ENCODE data around the gene CPNE1.
"Not testable (repeated sequence)": the region's sequence is repeated elsewhere in the genome, so short reads cannot be mapped to it uniquely, and the experiment has no call there.

CPNE1 gene

DNA sequence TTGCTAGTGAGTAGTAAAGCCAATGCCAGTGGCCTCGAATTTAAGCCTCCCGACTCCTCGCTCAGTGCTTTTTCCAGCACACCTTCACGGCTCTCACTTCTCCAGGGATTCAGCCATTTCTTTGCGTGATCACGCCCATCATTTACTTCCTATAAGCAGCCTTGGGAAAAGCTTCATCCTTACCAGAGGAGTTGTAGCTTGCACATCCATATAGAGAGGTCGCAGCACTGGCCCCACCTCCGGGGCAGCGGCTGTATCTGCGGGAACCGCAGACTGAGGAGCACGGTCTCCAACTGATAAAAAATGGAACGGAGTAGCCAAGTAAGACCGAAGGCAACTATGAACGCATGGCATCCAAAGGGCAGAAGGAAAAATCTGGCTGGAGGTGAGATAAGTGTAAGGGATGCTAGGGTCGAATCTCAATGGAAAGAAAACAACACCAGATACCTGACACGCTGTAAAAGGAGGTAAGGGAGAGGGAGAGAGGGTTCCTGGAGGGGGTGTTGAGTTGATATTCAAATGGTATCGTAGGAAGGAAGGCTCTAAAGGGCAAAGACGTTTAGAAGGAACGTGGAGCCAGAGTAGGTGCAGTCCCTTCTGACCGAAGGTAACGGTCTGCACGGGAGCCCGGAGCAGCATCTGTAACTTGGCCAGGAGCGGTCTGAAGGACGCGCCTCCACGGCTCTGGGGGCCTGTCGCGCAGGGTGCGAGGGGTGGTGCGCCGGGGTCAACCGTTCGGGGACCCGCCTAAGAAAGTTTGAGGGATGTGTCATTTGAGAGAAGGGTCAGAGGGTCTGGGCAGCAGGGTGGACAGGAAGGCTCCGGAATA, 33.8 kb upstream of the CPNE1 start:
- no peak for DNase-seq (ENCODE audit: low read depth)

DNA sequence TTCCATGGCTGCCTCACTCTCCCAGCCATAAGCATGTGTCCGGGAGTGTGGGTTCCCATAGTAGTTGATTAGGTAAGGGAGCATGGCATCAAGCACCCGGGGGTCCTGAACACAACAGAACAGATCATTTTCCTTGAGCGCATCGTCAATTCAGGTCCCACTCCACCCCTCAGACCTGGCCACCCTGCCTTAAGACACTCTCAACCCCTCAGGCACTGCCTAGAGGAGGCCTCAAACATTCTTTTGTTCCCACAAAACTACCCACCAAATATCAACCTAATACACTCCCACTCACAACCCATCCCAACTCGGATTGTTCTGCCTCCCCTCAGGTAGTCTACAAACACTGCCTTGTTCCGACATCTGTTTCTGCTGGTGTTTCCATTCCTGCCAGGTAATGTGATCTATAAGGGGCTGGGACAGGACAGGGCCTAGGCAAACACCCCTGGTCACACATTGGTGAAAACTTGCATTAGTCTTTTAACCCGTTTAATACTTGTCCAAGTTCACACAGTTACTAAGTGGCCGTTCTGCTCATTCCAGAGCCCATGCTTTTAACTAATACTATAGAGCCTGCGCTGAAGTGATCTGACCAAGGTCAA, 33.1 kb upstream of the CPNE1 start:
- no peak for DNase-seq (ENCODE audit: low read depth)

DNA sequence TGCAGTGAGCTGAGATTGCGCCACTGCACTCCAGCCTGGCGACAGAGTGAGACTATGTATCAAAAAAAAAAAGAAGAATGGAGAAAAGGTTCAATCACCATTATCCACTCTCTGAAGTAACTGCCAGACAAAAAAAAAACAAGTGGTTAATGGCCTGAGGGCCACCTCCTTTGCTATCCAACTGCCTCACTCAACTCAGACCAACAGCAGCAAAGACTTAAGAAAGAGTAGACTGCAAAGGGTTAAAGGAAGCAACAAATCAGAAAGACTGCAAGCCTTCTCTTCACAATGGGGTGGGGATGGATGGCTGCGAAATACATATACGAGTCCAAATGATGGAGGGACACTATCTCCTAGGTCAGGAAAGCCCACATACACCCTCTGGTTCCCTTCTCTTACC, 31.3 kb upstream of the CPNE1 start:
- no peak for DNase-seq (ENCODE audit: low read depth)

DNA sequence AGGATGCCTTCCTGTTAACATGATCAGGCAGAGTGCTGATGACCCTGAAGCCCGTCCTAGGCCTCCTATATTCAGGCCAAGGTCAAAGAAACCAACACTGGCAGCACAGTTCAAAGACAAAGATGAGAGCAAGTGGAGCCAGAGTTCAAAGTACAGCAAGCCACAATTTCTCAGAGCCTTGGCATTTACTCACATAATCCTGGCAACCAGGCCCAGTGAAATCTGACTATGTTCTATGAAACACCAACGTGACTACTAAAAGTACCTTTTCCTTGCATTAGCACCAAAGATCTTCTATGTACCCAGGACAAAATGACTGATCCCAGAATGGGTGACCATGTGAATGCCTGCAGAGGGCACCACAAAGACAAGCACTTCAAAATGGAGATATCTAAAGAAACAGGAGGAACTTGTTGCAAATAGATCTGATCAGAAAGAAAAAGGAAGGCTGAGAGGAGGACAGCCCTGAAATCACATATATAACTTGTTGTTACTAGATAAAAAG, 30.6 kb upstream of the CPNE1 start:
- no peak for DNase-seq (ENCODE audit: low read depth)

DNA sequence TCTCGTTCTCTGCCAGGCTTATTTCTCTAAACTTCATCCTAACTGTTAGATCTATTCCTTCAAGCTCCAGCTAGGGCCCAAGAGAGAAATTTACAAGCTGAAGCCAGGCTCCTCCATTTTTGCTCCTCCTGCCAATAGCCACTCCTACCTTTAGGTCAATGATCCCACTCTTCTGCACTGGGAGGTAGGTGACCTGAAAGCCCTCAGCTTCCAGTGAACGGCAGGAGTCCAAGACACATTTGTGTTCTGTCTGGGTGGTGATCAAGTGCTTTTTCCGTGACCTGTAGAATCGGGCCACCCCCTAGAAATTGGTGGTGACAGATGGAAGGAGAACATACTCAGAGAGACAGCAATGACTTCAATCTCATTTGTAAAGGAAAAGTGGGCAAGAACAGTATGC, 25.6 kb upstream of the CPNE1 start:
- no peak for DNase-seq (ENCODE audit: low read depth)

DNA sequence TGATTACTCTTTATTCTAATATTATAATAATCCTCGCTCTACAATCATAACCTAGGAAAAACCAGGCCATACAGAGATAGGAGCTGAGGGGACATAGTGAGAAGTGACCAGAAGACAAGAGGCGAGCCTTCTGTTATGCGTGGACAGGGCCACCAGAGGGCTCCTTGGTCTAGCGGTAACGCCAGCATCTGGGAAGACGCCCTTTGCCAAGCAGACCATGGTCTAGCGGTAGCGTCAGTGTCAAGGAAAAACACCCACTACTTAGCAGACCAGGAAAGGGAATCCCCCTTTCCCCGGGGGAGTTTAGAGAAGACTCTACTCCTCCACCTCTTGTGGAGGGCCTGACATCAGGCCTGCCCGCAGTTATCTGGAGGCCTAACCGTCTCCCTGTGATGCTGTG, 22.2 kb upstream of the CPNE1 start:
- DNase-seq (ENCODE audit: low read depth) = not testable (repeated sequence)

DNA sequence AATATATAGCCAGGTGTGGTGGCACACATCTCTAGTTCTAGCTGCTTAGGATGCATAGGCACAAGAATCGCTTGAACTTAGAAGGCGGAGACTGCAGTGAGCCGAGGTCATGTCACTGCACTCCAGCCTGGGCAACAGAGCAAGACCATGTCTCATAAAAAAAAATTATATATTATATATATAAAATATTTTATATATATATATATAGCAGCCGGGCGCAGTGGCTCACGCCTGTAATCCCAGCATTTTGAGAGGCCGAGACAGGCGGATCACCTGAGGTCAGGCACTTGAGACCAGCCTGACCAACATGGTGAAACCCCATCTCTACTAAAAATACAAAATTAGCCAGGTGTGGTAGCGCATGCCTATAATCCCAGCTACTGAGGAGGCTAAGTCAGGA, 20.7 kb upstream of the CPNE1 start:
- DNase-seq (ENCODE audit: low read depth) = not testable (repeated sequence)

DNA sequence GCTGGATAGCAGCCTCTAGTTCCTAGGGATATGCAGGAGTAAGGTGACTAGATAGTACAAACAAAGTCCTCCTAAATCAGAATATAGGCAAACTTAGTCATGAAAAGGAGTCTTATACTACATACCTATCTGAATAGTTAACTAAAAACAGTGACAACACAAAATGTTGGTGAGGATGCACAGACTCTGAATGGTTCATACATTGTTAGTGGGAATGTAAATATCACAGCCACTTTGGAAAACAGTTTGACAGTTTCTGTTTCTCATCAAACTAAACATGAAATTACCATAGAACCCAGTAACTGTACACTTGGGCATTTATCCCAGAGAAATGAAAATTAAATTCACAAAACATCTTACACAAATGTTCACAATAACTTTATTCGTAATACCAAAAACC, 17.3 kb upstream of the CPNE1 start:
- DNase-seq (ENCODE audit: low read depth) = no peak

DNA sequence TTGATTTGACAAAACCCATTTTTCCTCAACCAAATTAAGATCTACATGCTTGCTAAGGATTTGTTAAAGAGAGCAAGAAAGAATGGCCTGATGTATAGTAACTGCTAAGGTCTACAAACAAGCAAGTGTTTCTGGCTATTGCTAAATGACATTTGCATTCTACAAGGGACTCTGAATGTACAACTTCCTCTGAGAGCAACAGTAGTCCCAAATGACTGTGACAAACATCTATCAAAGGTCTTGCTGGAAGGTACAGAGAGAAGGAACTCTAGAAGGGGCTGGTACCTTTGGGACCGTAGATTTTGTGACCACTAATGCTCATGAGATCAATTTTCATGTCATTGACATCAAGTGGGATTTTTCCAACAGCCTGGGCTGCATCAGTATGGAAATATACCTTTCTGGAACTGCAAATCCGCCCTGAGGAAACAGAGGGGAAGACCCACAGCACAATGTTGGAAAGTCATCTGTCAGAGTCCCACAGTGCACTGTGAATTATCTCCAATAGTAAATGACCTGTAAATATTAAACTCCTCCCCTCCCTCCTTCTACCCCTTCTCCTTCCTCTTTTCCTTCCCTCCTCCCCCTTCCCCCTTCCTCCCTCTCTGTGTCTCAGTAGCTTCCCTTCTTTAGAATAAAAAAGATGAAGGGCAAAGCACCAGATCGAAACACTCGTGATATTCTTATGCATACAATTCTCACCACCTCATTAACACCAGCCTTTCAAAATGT, 15.9 kb upstream of the CPNE1 start:
- DNase-seq (ENCODE audit: low read depth) = no peak

DNA sequence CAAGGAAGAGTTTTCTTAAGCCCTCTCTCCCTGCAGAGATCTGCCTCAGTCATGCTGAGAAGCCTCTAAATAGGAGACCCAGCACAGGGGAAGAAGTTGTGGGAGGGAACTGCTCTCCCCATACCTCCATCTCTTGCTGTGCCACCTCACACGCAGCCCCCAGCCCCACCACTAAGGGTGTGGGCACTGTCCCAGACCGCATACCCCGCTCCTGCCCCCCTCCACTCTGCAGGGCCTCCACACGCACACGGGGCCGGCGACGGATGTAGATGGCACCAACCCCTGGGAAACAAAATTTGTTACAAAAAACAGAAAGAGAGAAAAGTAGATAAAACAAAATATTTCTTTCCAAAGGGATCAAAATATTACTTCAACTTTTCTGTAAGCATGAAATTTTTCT, 10.2 kb upstream of the CPNE1 start:
- DNase-seq (ENCODE audit: low read depth) = no peak

DNA sequence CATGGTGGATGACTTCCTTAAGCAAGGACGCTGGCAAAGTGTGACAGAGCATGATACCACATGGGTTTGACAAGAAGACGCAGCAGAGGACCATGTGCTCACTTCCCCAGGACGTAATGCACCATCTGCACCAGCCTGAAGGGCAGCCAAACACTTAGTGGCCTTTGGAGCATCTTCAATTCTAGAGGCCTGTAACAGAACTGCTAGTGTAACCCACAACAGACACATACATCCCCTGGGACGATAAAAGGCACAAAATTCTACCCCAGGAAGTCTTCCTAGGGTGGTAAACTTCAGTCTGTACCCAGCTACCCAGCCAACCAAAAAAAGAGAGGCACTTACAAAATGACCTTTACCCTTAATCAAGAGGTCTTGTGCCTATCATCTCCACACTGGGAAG, 9.2 kb upstream of the CPNE1 start:
- DNase-seq (ENCODE audit: low read depth) = no peak

DNA sequence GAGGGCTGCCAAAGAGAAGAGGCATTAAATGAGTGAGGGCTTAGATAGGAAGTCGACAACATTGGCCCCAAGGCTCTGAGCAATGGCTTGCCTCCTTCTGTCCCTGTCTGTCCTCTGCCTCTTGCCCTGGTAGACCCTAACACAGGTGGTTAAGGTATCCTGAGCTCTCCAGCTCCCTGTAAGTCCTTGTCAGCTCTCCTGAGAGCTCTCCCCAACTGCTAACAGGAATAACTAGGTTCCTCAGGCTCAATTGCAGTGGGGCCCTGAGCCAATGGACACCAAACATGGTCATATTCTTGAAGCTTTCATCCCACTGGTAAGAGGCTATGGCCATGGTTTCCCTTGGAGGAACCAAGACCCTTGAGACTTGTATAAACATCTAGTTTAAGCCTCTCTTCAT, 5.0 kb upstream of the CPNE1 start:
- no peak for DNase-seq (ENCODE audit: low read depth)

DNA sequence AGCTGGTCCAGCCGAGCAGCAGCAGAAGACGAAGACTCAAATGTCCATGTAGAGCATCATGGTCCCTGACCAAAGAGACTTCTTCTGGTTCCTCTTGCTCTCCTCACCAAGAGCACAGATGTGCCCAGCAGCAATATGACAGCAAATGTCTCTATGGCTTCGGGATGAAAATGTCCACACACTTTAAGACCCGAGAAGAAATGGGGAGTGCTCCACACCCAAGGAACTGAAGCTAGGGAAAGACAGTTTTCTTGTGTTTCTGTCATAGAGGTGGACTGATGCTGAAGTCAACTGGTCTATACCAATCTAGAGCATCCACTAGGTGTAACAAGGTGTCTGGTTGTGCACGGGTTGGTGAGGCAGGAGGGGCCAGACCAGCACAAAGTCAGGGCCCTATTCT, 4.5 kb upstream of the CPNE1 start:
- DNase-seq (ENCODE audit: low read depth) = no peak

DNA sequence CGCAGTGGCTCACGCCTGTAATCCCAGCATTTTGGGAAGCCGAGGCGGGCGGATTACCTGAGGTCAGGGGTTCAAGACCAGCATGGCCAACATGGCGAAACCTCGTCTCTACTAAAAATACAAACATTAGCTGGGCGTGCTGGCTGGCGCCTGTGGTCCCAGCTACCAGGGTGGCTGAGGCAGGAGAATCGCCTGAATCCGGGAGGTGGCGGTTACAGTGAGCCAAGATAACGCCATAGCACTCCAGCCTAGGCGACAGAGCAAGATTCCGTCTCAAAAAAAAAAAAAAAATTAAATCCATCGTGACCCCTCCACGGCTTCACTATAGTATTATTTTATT, 1.2 kb upstream of the CPNE1 start:
- DNase-seq (ENCODE audit: low read depth) = no peak

DNA sequence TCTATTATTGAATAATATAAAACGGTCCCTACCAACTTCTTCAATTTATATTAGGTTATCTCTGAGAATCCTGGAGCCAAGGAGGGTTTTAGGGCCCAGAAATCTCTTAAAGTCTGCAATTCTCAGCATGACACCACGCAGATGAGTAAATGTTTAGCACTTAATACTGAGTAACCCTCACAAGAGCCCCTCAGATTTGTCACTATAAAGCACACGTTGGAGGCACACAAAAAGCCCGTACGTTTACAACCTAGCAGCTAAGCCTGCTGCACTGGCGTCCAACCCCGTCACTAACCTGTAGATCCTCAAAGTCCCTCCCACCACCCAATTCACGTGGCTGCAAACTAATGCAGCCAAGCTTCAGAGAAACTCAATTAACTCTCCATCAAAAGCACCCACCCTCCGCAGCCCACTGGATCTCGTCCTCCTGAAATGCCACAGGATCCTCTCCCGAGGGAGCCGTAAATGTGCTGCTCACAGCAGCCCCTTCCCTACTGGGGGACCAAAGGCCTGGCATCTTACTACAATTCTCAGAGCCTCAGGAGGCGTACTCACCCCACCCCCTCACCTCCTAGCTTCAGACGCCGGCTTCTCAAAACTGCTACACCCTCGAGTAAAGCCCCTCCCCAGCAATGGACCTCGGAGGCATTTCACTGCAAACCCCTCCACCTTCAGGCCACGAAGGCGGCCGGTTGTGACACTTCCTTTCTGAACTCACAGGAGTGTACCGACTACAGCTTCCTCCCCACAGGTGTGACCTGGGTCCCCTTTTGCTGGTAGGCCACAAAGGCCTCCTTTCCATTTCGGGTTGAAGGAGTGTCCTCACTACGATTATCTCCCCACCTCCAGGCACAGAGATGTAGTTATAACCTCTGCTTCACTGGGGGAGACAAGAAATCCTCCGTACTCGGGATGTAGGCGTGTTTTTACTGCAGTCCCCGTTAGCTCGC, 909 bp downstream of the CPNE1 start:
- peak; percentile 43 for DNase-seq (ENCODE audit: low read depth)

DNA sequence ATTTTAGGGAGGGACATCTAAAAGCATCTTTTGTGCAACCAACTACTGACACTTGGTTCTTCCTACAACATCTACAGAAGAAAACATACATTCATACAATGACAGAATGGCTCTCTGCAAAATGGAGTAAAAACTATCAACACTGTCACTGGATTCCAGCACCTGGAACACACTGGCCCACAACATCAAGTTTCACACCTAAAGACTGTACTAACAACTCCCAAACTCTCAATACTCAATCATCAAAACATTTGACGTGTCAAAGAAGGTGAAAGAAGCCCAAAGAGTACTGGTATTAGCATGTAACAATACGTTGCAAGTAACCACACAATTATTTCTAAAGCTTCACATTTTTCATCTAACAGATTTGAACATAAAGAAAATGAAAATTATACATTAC, 2.1 kb downstream of the CPNE1 start:
- DNase-seq (ENCODE audit: low read depth) = no peak

DNA sequence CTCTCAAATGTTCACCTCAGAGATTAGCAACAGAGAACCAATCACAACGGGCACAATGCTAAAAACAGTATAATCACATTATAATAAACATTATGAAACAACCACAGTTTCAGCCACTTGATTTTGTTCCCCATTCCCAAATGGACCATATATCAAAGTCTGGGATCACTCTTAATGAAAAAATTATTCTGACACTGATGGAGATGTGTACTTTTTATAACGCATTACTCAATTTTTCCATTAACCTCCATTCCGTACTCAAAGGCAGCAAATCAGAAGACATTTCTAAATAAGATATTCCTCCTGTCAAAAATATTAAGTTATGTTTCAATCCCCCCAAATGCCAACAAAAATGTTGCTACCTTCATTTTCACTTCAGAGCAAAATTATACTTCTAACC, 2.8 kb downstream of the CPNE1 start:
- DNase-seq (ENCODE audit: low read depth) = no peak

DNA sequence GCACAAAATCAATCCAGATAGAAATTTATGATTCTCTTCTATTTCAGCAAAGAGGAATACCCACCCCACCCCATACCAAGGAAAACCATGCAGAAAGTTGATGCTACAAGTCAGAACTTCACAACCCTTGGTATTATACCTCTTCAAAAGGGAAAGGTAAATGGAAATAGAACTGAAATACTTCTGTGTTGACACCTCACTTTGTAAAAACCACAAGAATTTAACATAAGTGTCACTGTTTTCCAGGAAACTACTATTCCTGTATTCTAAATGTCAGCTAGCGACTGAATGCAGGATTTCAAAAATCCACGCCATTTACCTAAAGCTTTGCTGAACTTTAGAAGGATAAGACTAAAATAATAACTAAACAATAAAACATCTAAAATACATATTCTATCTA, 3.6 kb downstream of the CPNE1 start:
- DNase-seq (ENCODE audit: low read depth) = no peak

DNA sequence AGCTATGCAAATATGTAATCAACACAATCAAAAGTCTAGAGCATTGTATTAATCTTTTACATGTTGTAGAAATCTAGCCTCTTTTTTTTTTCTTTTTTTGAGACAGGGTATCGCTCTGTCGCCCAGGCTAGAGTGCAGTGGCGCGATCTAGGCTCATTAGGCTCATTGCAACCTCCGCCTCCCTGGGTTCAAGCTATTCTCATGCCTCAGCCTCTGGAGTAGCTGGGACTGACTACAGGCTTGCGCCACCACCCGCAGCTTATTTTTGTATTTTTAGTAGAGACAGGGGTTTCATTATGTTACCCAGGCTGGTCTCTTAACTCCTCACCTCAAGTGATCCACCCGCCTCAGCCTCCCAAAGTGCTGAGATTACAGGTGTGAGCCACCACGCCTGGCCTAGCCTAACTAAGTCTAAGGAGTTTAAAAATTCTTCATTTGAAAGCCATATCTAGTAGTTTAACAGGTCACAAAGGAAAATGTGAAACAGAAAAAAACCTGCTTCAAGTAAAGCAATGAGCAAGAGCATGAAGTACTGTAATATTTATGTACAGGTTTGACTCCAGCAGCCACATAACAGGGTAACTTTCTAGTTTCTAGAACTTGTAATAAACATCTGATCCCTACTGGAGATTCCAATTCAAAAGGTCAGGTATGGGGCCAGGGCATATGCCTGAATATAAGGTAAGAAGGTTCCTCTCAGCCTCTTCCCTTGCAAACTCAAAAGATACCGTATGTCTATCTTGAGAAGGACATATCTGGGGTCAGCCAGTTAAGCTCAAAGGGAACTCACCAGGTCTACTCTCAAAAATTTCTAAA, 4.4 kb downstream of the CPNE1 start:
- no peak for DNase-seq (ENCODE audit: low read depth)

DNA sequence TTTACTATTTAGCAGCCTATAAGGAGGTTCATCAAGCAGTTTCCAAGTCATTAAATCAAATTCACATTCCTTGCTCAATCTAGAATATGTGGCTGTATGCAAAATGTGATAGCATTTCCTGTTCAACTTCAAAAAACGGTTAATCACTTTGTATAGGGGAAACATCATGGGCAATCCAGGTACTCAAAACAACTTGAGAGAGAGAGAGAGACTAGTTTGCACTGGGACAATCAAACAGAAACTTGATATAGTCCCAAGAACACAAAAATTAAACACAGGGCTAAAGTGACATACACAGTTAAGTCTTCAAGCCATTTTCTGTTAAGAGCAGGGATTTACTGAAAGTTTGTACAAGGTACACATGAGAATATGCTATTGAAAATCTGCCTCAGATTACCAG, 7.4 kb downstream of the CPNE1 start:
- DNase-seq (ENCODE audit: low read depth) = no peak

DNA sequence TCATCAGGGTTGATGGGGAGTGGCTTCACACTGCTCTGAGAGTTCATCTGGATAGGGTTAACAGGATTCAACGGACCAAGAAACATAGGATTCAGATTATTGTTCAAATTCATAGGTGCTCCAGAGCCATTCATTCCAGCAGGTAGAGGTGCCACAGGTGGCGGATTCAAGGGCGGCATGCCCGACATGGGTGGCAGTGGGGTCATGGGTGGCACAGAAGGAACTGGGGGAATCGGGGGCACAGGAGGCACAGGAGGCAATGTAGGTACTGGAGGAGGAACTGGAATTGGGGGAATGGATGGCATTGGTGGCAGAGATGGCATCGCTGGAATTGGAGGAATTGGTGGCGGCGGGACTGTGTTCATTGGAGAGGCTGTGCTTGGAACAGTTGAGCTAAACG, 10.3 kb downstream of the CPNE1 start:
- DNase-seq (ENCODE audit: low read depth) = no peak

All from activated T-cell treated with anti-CD3 and anti-CD28 coated beads for 1 hour (primary cell).